Measurements from ENCODE around the gene CLRN3. TPM values are rescaled to one million over a fixed set of nuclear protein-coding genes. Genes with fewer than 3 reads are reported as not detected.

CLRN3 gene
- total and polyA plus RNA-seq, 2 of the 8 experiments (the other 6 are each of a cell fraction or from before 2014, with no cell fraction given) = not detected

GRCh38 chr10:127933271-127933670 lies 40.5 kb upstream of the CLRN3 start:
- Histone ChIP-seq H3K23me2 (ENCODE audit: low read depth, low read length) (no peaks in the 10 kb centered on the region), H3K27ac (ENCODE audit: low read depth, low read length) (no peak overlapping the region), H2BK12ac (ENCODE audit: low read depth, low read length) (no peak overlapping the region), H2BK120ac (replicated peaks; ENCODE audit: low read depth, low read length) (no peak overlapping the region), H2AK5ac (ENCODE audit: low read depth, low read length) (no peak overlapping the region), H4K5ac (ENCODE audit: insufficient read length, low read depth, low read length) (no peak overlapping the region), H3K79me2 (ENCODE audit: control insufficient read depth in 1 of 2, insufficient read depth in 2 of 2, low read length in 2 of 2) (no peaks in the 10 kb centered on the region), H3K4me1 (replicated peaks in 1 of 4; ENCODE audit: control insufficient read depth in 3 of 4, insufficient read depth in 4 of 4, low read length in 3 of 4) (0 out of 7 replicates have a peak, but pooled peaks cover 0 to 3% (median 0%) of the 10 kb centered on the region in 4 experiments), H3K9me3 (ENCODE audit: insufficient read depth in 2 of 2, low read depth in 1 of 2, low read length in 1 of 2) (no peaks in the 10 kb centered on the region), H3K23ac (ENCODE audit: insufficient read length) (no peak overlapping the region), H4K91ac (replicated peaks; ENCODE audit: insufficient read length, low read length) (no peak overlapping the region), H2BK20ac (ENCODE audit: low read length) (no peak overlapping the region), H3K4me3 (ENCODE audit: extremely low read depth in 1 of 4, insufficient read depth in 2 of 4, low read depth in 3 of 4, low read length in 4 of 4) (no peak overlapping the region), H2BK15ac (ENCODE audit: low read length) (no peak overlapping the region), H3K4me2 (ENCODE audit: insufficient read depth in 1 of 2, low read depth in 2 of 2, low read length in 2 of 2) (no peak overlapping the region), H3K56ac (replicated peaks; ENCODE audit: insufficient read length, low read depth, low read length) (no peak overlapping the region), H3K36me3 (ENCODE audit: control insufficient read depth in 2 of 4, insufficient read depth in 4 of 4, low read length in 3 of 4) (no peaks in the 10 kb centered on the region), H3K18ac (ENCODE audit: extremely low read depth, low read length) (no peak overlapping the region), H3K9ac (replicated peaks in 1 of 4; ENCODE audit: extremely low read depth in 1 of 4, low read depth in 3 of 4, low read length in 3 of 4) (no peak overlapping the region), H3K79me1 (ENCODE audit: low read depth, low read length) (no peaks in the 10 kb centered on the region), H4K8ac (ENCODE audit: extremely low read depth, insufficient read depth, low read length) (no peak overlapping the region), H3K4ac (replicated peaks; ENCODE audit: insufficient read length, low read depth, low read length) (no peak overlapping the region), H4K20me1 (replicated peaks in 1 of 2; ENCODE audit: control insufficient read depth in 1 of 2, insufficient read depth in 2 of 2, low read length in 2 of 2) (no peaks in the 10 kb centered on the region), H3K27me3 (replicated peaks in 1 of 4; ENCODE audit: control insufficient read depth in 3 of 4, extremely low read depth in 1 of 4, insufficient read depth in 3 of 4, low read length in 3 of 4) (no peaks in the 10 kb centered on the region), H3K14ac (ENCODE audit: insufficient read length) (no peak overlapping the region), H2BK5ac (ENCODE audit: low read depth, low read length) (no peak overlapping the region), H2AFZ (ENCODE audit: low read length) (no peak overlapping the region)
- no peak for DNase-seq (ENCODE audit: low read depth in 1 of 2, low spot score in 2 of 2)
- ChIA-PET POLR2A (ENCODE audit: partially characterized antibody) (no interaction called here), CTCF (ENCODE audit: partially characterized antibody) (interaction anchor here (1.6 kb wide), 1 partner anchor 13 kb away, joined by 7 read pairs; no protein-coding TSS in a partner anchor)
- FAIRE-seq = no peak
- WGBS, 2 experiments (ENCODE audit: extremely low coverage in 1 of 2, insufficient coverage in 1 of 2, insufficient read length in 1 of 2, insufficient replicate concordance in 2 of 2, low coverage in 1 of 2, low lambda C conversion rate in 2 of 2, missing lambda C conversion rate in 1 of 2) = 92% methylated on average over 5 of the region's 5 CpGs; no CpG with 5 or more reads in 1 of the 2 experiments
- TF ChIP-seq SUZ12 (IDR thresholded peaks at IDR 0.05; ENCODE audit: low read length) (no peak), TCF12 (IDR thresholded peaks at IDR 0.05; ENCODE audit: low read depth, low read length) (no peak), TAF1 (IDR thresholded peaks at IDR 0.05; ENCODE audit: low read depth, low read length) (no peak), SP4 (IDR thresholded peaks at IDR 0.05; ENCODE audit: low read length) (no peak), TBP (IDR thresholded peaks at IDR 0.05; ENCODE audit: low read depth, low read length) (no peak), SAP30 (IDR thresholded peaks at IDR 0.05; ENCODE audit: insufficient read depth, insufficient replicate concordance, low read length) (no peak), SP1 (IDR thresholded peaks at IDR 0.05; ENCODE audit: low read depth, low read length) (no peak), MAFK (IDR thresholded peaks at IDR 0.05; ENCODE audit: low read depth, low read length) (no peak), CHD2 (IDR thresholded peaks at IDR 0.05; ENCODE audit: low read length) (no peak), CTBP2 (IDR thresholded peaks at IDR 0.05; ENCODE audit: borderline replicate concordance, insufficient read depth, insufficient read length, low read length) (no peak)

Measured in H1 (cell line).